ENCODE measurements around the gene KCNJ4.

DNA sequence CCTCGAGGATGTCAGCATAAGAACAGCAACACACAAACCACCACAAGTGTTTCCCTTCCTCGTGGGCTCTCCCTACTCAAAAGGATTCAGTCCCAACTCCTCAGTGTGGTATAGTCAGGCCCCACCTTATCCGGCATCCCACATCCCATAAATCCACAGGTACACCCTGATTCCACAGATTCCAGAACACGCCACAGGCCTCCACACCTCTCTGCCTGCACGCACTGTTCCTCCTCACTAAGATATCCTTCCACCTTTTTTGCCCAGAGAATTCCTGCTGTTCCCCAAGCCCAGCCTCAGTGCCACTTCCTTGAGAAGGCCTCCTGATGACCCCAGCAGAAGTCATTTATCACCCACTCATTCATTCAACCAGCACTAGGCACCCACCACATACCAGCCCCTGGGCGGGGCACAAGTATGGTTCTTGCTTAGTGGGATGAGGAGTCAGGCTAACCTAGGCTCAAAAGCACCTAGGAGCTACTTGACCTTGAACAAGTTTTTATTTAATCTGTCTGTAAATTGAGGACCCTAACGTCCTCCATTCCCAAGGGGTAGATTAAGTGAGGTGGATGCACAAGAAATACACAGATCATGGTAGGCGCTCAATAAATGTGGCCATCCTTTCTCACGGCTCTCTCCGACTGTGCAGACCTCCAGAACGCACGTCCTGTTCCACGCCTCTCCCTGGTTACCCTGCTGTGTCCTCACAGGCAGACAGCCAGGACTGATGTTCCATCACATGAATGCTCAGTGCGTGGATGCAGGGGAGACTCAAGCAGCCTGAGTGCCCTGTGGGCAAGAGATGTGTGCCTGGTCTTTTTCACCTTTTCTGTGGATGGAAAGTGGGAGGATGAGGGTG is 2.1 kb upstream of the KCNJ4 start:
- TF ChIP-seq, protein P1, sequence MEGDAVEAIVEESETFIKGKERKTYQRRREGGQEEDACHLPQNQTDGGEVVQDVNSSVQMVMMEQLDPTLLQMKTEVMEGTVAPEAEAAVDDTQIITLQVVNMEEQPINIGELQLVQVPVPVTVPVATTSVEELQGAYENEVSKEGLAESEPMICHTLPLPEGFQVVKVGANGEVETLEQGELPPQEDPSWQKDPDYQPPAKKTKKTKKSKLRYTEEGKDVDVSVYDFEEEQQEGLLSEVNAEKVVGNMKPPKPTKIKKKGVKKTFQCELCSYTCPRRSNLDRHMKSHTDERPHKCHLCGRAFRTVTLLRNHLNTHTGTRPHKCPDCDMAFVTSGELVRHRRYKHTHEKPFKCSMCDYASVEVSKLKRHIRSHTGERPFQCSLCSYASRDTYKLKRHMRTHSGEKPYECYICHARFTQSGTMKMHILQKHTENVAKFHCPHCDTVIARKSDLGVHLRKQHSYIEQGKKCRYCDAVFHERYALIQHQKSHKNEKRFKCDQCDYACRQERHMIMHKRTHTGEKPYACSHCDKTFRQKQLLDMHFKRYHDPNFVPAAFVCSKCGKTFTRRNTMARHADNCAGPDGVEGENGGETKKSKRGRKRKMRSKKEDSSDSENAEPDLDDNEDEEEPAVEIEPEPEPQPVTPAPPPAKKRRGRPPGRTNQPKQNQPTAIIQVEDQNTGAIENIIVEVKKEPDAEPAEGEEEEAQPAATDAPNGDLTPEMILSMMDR (IDR thresholded peaks at IDR 0.05): no peak
- TF ChIP-seq POLR2AphosphoS5 (IDR thresholded peaks at IDR 0.05) (no peak), EP300 (IDR thresholded peaks at IDR 0.05) (no peak), POLR2A (IDR thresholded peaks at IDR 0.05) (no peak)
